SK-N-SH treated with all-trans-retinoic acid at 6 μM for 48 hours (cell line): ENCODE results near the gene PBRM1.

Experiments
- ARNTL ChIP-seq: fragments of 450-650 bp; formaldehyde crosslinking; IDR thresholded peaks from 2 replicates; pipeline ENCODE4 v1.5.0; 2020; ENCODE audit warnings: low read depth, mild to moderate bottlenecking, moderate library complexity, borderline replicate concordance
- BACH2 ChIP-seq: fragments of 250-450 bp; sonication (Bioruptor Pico); IDR thresholded peaks from 2 replicates; pipeline ENCODE4 v1.9.0; 2021; ENCODE audit warnings: mild to moderate bottlenecking, borderline replicate concordance
- CSRNP3 ChIP-seq: fragments of 250-450 bp; sonication (Bioruptor Pico); IDR thresholded peaks from 2 replicates; pipeline ENCODE4 v1.5.1; 2021; ENCODE audit warnings: mild to moderate bottlenecking, moderate library complexity
- ESRRG ChIP-seq: fragments of 250-450 bp; sonication (Bioruptor Pico); IDR thresholded peaks from 2 replicates; pipeline ENCODE4 v1.6.1; 2021; ENCODE audit warnings: mild to moderate bottlenecking
- RARB ChIP-seq: fragments of 250-450 bp; sonication (Bioruptor Pico); IDR thresholded peaks from 2 replicates; pipeline ENCODE4 v1.8.0; 2021; ENCODE audit warnings: mild to moderate bottlenecking, moderate library complexity
- TCF4 ChIP-seq: fragments of 250-450 bp; sonication (Bioruptor Pico); IDR thresholded peaks from 2 replicates; pipeline ENCODE4 v1.8.0; 2021; ENCODE audit warnings: mild to moderate bottlenecking, moderate library complexity, borderline replicate concordance
- ZC3H10 ChIP-seq: fragments of 250-450 bp; sonication (Bioruptor Pico); IDR thresholded peaks from 2 replicates; pipeline ENCODE4 v1.5.1; 2021; ENCODE audit warnings: mild to moderate bottlenecking, moderate library complexity
- ZFP3 ChIP-seq: fragments of 250-450 bp; sonication (Bioruptor Pico); IDR thresholded peaks from 2 replicates; pipeline ENCODE4 v1.5.0; 2020; ENCODE audit warnings: mild to moderate bottlenecking, moderate library complexity
- ZFP30 ChIP-seq: fragments of 450-650 bp; formaldehyde crosslinking; IDR thresholded peaks from 2 replicates; pipeline ENCODE4 v1.5.0; 2022; ENCODE audit warnings: mild to moderate bottlenecking, moderate library complexity
- ZNF565 ChIP-seq: fragments of 450-650 bp; formaldehyde crosslinking; conservative IDR thresholded peaks from 2 replicates; pipeline ENCODE4 v1.5.0; 2020; ENCODE audit warnings: low read depth, mild to moderate bottlenecking, moderate library complexity
- ZNF8 ChIP-seq: fragments of 450-650 bp; formaldehyde crosslinking; IDR thresholded peaks from 2 replicates; pipeline ENCODE4 v1.5.0; 2020; ENCODE audit warnings: mild to moderate bottlenecking, moderate library complexity
- TF ChIP-seq, protein P1 (sequence below): fragments of 250-450 bp; sonication (Bioruptor Pico); IDR thresholded peaks from 2 replicates; pipeline ENCODE4 v1.5.1; 2020; ENCODE audit warnings: low read depth, mild to moderate bottlenecking, moderate library complexity
- TF ChIP-seq, protein P2 (sequence below): fragments of 250-450 bp; sonication (Bioruptor Pico); IDR thresholded peaks from 2 replicates; pipeline ENCODE4 v1.5.0; 2020; ENCODE audit warnings: mild to moderate bottlenecking, moderate library complexity
- TF ChIP-seq, protein P3 (sequence below): fragments of 250-450 bp; sonication (Bioruptor Pico); IDR thresholded peaks from 2 replicates; pipeline ENCODE4 v1.8.0; 2020; ENCODE audit warnings: mild to moderate bottlenecking, moderate library complexity, borderline replicate concordance

DNA sequence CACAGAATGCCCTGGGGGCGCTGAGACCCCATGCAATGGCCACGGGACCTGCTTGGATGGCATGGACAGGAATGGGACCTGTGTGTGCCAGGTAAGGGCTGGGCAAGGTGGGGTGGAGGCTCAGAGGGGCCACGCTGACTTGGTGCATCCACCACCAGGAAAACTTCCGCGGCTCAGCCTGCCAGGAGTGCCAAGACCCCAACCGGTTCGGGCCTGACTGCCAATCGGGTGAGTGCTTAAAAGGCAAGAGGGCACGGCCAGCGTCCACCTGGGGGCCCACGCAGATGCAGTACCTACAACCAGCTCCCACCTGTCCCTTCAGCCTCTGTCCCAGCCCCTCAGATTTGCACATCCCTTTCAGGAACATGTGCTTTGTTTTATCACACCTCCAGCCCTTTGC lies 183.7 kb downstream of the PBRM1 start:
- TF ChIP-seq CSRNP3 (CRISPR knock-in tag) (no peak), ZFP30 (CRISPR knock-in tag) (no peak), ESRRG (CRISPR knock-in tag) (no peak), RARB (no peak), ZFP3 (no peak), TCF4 (no peak), ARNTL (CRISPR knock-in tag) (no peak), BACH2 (CRISPR knock-in tag) (no peak), ZNF565 (CRISPR knock-in tag) (no peak), ZC3H10 (CRISPR knock-in tag) (no peak), ZNF8 (CRISPR knock-in tag) (no peak)
- TF ChIP-seq, protein P1, sequence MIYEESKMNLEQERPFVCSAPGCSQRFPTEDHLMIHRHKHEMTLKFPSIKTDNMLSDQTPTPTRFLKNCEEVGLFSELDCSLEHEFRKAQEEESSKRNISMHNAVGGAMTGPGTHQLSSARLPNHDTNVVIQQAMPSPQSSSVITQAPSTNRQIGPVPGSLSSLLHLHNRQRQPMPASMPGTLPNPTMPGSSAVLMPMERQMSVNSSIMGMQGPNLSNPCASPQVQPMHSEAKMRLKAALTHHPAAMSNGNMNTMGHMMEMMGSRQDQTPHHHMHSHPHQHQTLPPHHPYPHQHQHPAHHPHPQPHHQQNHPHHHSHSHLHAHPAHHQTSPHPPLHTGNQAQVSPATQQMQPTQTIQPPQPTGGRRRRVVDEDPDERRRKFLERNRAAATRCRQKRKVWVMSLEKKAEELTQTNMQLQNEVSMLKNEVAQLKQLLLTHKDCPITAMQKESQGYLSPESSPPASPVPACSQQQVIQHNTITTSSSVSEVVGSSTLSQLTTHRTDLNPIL: no peak
- TF ChIP-seq, protein P2, sequence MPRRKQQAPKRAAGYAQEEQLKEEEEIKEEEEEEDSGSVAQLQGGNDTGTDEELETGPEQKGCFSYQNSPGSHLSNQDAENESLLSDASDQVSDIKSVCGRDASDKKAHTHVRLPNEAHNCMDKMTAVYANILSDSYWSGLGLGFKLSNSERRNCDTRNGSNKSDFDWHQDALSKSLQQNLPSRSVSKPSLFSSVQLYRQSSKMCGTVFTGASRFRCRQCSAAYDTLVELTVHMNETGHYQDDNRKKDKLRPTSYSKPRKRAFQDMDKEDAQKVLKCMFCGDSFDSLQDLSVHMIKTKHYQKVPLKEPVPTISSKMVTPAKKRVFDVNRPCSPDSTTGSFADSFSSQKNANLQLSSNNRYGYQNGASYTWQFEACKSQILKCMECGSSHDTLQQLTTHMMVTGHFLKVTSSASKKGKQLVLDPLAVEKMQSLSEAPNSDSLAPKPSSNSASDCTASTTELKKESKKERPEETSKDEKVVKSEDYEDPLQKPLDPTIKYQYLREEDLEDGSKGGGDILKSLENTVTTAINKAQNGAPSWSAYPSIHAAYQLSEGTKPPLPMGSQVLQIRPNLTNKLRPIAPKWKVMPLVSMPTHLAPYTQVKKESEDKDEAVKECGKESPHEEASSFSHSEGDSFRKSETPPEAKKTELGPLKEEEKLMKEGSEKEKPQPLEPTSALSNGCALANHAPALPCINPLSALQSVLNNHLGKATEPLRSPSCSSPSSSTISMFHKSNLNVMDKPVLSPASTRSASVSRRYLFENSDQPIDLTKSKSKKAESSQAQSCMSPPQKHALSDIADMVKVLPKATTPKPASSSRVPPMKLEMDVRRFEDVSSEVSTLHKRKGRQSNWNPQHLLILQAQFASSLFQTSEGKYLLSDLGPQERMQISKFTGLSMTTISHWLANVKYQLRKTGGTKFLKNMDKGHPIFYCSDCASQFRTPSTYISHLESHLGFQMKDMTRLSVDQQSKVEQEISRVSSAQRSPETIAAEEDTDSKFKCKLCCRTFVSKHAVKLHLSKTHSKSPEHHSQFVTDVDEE: no peak
- TF ChIP-seq, protein P3, sequence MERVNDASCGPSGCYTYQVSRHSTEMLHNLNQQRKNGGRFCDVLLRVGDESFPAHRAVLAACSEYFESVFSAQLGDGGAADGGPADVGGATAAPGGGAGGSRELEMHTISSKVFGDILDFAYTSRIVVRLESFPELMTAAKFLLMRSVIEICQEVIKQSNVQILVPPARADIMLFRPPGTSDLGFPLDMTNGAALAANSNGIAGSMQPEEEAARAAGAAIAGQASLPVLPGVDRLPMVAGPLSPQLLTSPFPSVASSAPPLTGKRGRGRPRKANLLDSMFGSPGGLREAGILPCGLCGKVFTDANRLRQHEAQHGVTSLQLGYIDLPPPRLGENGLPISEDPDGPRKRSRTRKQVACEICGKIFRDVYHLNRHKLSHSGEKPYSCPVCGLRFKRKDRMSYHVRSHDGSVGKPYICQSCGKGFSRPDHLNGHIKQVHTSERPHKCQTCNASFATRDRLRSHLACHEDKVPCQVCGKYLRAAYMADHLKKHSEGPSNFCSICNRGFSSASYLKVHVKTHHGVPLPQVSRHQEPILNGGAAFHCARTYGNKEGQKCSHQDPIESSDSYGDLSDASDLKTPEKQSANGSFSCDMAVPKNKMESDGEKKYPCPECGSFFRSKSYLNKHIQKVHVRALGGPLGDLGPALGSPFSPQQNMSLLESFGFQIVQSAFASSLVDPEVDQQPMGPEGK (CRISPR knock-in tag): no peak
